ENCODE measurements around the gene ARPIN. TPM values are rescaled to one million over a fixed set of nuclear protein-coding genes. Genes with fewer than 3 reads are reported as not detected.

Gene ARPIN
- total RNA-seq, 2 experiments from 2014 or later = not detected

- ChIA-PET POLR2A (no interaction called here), CTCF (no interaction called here)
Observed at GRCh38 chr15:89912145-89912673, 543 bp downstream of the ARPIN start.

GRCh38 chr15:89910891-89911626, 1.7 kb downstream of the ARPIN start:
- ChIA-PET CTCF (no interaction called here), POLR2A (no interaction called here)

- CTCF ChIA-PET = no interaction called here
- POLR2A ChIA-PET = no interaction called here
Observed at GRCh38 chr15:89909611-89910010, 3.1 kb downstream of the ARPIN start.

- CTCF ChIA-PET = no interaction called here
Observed at GRCh38 chr15:89908226-89908625, 4.5 kb downstream of the ARPIN start.

GRCh38 chr15:89907289-89907688, 5.5 kb downstream of the ARPIN start:
- ChIA-PET CTCF (no interaction called here), POLR2A (no interaction called here)

More at GRCh38 chr15:89908226-89908625, 4.5 kb downstream of the ARPIN start:
- POLR2A ChIA-PET = interaction anchor here (0.6 kb wide), 1 partner anchor 62 kb away, joined by 3 read pairs; no protein-coding TSS in a partner anchor

- ChIA-PET CTCF (no interaction called here), POLR2A (no interaction called here)
Observed at GRCh38 chr15:89905846-89906378, 6.8 kb downstream of the ARPIN start.

- POLR2A ChIA-PET = no interaction called here
- CTCF ChIA-PET = interaction anchor here (0.6 kb wide), 1 partner anchor 17 kb away, joined by 3 read pairs; no protein-coding TSS in a partner anchor
Observed at GRCh38 chr15:89904519-89904918, 8.2 kb downstream of the ARPIN start.

- CTCF ChIA-PET = no interaction called here
- POLR2A ChIA-PET = no interaction called here
Observed at GRCh38 chr15:89903858-89904130, 9.0 kb downstream of the ARPIN start.

- ChIA-PET POLR2A (no interaction called here), CTCF (no interaction called here)
Observed at GRCh38 chr15:89903015-89903857, 9.5 kb downstream of the ARPIN start.

- CTCF ChIA-PET = no interaction called here
- POLR2A ChIA-PET = no interaction called here
Observed at GRCh38 chr15:89900849-89901248, 11.9 kb downstream of the ARPIN start.

GRCh38 chr15:89899951-89900567, 12.7 kb downstream of the ARPIN start:
- ChIA-PET CTCF (interaction anchor here (0.6 kb wide), 1 partner anchor 420 kb away, joined by 4 read pairs; no protein-coding TSS in a partner anchor), POLR2A (no interaction called here)

GRCh38 chr15:89899295-89899945, 13.3 kb downstream of the ARPIN start:
- ChIA-PET POLR2A (no interaction called here), CTCF (interaction anchor here (0.6 to 1.4 kb wide), 3 partner anchors 172 to 421 kb away, joined by 4 to 7 read pairs (median 4); no protein-coding TSS in a partner anchor)

- CTCF ChIA-PET = interaction anchor here (0.8 to 1.4 kb wide), 4 partner anchors 139 to 320 kb away, joined by 3 to 7 read pairs (median 4); no protein-coding TSS in a partner anchor
- POLR2A ChIA-PET = interaction anchor here (0.6 to 0.7 kb wide), 2 partner anchors 132 to 158 kb away, joined by 3 to 4 read pairs; no protein-coding TSS in a partner anchor
Observed at GRCh38 chr15:89898614-89899294, 14.0 kb downstream of the ARPIN start.

- ChIA-PET CTCF (interaction anchor here (0.8 to 1.4 kb wide), 4 partner anchors 138 to 321 kb away, joined by 3 to 7 read pairs (median 4); no protein-coding TSS in a partner anchor), POLR2A (interaction anchor here (0.6 to 0.7 kb wide), 2 partner anchors 133 to 159 kb away, joined by 3 to 4 read pairs; no protein-coding TSS in a partner anchor)
Observed at GRCh38 chr15:89898146-89898545, 14.6 kb downstream of the ARPIN start.

GRCh38 chr15:89893696-89894447, 18.9 kb downstream of the ARPIN start, which contains the start of gene AP3S2:
Gene AP3S2, minus strand, starts transcription at chr15:89893994. Its CDS starts 45 bp downstream, at chr15:89893949.
- ChIA-PET POLR2A (interaction anchor here (0.6 to 1.8 kb wide), 10 partner anchors 18 to 587 kb away, joined by 3 to 9 read pairs (median 4); partner anchors contain the start of genes IDH2 and ZNF710), CTCF (interaction anchor here (0.9 to 1.2 kb wide), 3 partner anchors 19 to 143 kb away, joined by 3 to 7 read pairs (median 3); partner anchors contain the start of gene MESP1)

- POLR2A ChIA-PET = interaction anchor here (0.5 to 1.1 kb wide), 3 partner anchors 10 to 341 kb away, joined by 3 to 5 read pairs (median 3); partner anchors contain the start of gene GDPGP1
- CTCF ChIA-PET = no interaction called here
Observed at GRCh38 chr15:89893027-89893426, 19.7 kb downstream of the ARPIN start.

GRCh38 chr15:89888214-89888804, 24.4 kb downstream of the ARPIN start:
- POLR2A ChIA-PET = no interaction called here
- CTCF ChIA-PET = interaction anchor here (1.2 to 1.9 kb wide), 3 partner anchors 11 to 148 kb away, joined by 3 to 7 read pairs (median 3); no protein-coding TSS in a partner anchor
